Measurements from ENCODE around the gene BTBD19.

- TF ChIP-seq EZH2 (IDR thresholded peaks at IDR 0.05; ENCODE audit: low read length, missing control alignments) = no peak
- TF ChIP-seq, protein P1, sequence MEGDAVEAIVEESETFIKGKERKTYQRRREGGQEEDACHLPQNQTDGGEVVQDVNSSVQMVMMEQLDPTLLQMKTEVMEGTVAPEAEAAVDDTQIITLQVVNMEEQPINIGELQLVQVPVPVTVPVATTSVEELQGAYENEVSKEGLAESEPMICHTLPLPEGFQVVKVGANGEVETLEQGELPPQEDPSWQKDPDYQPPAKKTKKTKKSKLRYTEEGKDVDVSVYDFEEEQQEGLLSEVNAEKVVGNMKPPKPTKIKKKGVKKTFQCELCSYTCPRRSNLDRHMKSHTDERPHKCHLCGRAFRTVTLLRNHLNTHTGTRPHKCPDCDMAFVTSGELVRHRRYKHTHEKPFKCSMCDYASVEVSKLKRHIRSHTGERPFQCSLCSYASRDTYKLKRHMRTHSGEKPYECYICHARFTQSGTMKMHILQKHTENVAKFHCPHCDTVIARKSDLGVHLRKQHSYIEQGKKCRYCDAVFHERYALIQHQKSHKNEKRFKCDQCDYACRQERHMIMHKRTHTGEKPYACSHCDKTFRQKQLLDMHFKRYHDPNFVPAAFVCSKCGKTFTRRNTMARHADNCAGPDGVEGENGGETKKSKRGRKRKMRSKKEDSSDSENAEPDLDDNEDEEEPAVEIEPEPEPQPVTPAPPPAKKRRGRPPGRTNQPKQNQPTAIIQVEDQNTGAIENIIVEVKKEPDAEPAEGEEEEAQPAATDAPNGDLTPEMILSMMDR (conservative IDR thresholded peaks at IDR 0.05 in 1 of 2, IDR thresholded peaks at IDR 0.05 in 1 of 2; ENCODE audit: low read depth in 1 of 2, low read length in 2 of 2) = no peak
Measured at GRCh38 chr1:44786841-44787426, 21.4 kb upstream of the BTBD19 start.

Measured in fibroblast of lung (primary cell).